ENCODE results near the gene S100A2.

DNA sequence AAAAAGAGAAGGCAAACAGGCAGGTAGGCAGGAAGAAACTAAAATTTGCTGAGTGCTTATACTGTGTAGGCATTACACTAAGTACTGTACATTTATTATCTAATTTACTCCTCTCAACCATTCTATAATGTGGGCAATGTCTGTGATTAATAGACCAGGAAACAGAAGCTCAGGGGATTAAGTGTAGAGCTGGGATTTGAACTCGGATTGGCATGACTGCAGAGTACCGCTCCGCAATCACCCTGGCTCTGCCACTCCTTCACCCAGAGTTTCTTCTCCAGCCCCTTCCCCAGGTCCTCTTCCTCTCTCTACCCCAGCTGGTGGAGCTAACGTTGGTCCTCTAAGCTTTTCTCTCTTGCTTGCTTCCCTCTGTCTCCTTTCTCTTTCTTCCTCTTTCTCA, 11.5 kb upstream of the S100A2 start:
- TF ChIP-seq, protein P1, sequence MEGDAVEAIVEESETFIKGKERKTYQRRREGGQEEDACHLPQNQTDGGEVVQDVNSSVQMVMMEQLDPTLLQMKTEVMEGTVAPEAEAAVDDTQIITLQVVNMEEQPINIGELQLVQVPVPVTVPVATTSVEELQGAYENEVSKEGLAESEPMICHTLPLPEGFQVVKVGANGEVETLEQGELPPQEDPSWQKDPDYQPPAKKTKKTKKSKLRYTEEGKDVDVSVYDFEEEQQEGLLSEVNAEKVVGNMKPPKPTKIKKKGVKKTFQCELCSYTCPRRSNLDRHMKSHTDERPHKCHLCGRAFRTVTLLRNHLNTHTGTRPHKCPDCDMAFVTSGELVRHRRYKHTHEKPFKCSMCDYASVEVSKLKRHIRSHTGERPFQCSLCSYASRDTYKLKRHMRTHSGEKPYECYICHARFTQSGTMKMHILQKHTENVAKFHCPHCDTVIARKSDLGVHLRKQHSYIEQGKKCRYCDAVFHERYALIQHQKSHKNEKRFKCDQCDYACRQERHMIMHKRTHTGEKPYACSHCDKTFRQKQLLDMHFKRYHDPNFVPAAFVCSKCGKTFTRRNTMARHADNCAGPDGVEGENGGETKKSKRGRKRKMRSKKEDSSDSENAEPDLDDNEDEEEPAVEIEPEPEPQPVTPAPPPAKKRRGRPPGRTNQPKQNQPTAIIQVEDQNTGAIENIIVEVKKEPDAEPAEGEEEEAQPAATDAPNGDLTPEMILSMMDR (IDR thresholded peaks at IDR 0.05; ENCODE audit: insufficient read depth, low read length, poor library complexity, severe bottlenecking), result no peak
- no peak for TF ChIP-seq EZH2phosphoT487 (conservative IDR thresholded peaks at IDR 0.05; ENCODE audit: low read length)
